ENCODE results near the gene RERE. TPM values are rescaled to one million over a fixed set of nuclear protein-coding genes. Genes with fewer than 3 reads are reported as not detected.

Gene RERE
- polyA plus RNA-seq, 1 of the 3 experiments (the other 2 are of a cell fraction) = 8.1 TPM

- CTCF ChIA-PET = no interaction called here
- no peak for TF ChIP-seq TCF12 (IDR thresholded peaks at IDR 0.05)
- no peak for TF ChIP-seq RXRA (IDR thresholded peaks at IDR 0.05; ENCODE audit: borderline replicate concordance, low read depth)
- no peak for TF ChIP-seq NFIC (IDR thresholded peaks at IDR 0.05; ENCODE audit: borderline replicate concordance)
- TF ChIP-seq, protein P1, sequence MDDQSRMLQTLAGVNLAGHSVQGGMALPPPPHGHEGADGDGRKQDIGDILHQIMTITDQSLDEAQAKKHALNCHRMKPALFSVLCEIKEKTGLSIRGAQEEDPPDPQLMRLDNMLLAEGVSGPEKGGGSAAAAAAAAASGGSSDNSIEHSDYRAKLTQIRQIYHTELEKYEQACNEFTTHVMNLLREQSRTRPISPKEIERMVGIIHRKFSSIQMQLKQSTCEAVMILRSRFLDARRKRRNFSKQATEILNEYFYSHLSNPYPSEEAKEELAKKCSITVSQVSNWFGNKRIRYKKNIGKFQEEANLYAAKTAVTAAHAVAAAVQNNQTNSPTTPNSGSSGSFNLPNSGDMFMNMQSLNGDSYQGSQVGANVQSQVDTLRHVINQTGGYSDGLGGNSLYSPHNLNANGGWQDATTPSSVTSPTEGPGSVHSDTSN (IDR thresholded peaks at IDR 0.05) = no peak
- no peak for TF ChIP-seq MXI1 (IDR thresholded peaks at IDR 0.05; ENCODE audit: low read depth, low read length)
- TF ChIP-seq GABPA (IDR thresholded peaks at IDR 0.05; ENCODE audit: low read depth) = no peak
- no peak for TF ChIP-seq RAD21 (IDR thresholded peaks at IDR 0.05; ENCODE audit: low read length)
- no peak for TF ChIP-seq FOXJ3 (CRISPR knock-in tag; IDR thresholded peaks at IDR 0.05)
- H3K79me2 ChIP-seq (ENCODE audit: insufficient read depth) = peaks cover 16% of the 10 kb centered on the region; the same call in 1 of the 2 replicates
These were observed 454.7 kb downstream of the RERE start for GRCh38 chr1:8362701-8363101.

GRCh38 chr1:8361198-8361849, 456.1 kb downstream of the RERE start:
- 98% methylated on average over 8 of the region's 21 CpGs for whole genome bisulfite sequencing (ENCODE audit: low lambda C conversion rate)
- no peak for TF ChIP-seq EZH2phosphoT487 (IDR thresholded peaks at IDR 0.05; ENCODE audit: borderline replicate concordance, low read depth)
- TF ChIP-seq, protein P2, sequence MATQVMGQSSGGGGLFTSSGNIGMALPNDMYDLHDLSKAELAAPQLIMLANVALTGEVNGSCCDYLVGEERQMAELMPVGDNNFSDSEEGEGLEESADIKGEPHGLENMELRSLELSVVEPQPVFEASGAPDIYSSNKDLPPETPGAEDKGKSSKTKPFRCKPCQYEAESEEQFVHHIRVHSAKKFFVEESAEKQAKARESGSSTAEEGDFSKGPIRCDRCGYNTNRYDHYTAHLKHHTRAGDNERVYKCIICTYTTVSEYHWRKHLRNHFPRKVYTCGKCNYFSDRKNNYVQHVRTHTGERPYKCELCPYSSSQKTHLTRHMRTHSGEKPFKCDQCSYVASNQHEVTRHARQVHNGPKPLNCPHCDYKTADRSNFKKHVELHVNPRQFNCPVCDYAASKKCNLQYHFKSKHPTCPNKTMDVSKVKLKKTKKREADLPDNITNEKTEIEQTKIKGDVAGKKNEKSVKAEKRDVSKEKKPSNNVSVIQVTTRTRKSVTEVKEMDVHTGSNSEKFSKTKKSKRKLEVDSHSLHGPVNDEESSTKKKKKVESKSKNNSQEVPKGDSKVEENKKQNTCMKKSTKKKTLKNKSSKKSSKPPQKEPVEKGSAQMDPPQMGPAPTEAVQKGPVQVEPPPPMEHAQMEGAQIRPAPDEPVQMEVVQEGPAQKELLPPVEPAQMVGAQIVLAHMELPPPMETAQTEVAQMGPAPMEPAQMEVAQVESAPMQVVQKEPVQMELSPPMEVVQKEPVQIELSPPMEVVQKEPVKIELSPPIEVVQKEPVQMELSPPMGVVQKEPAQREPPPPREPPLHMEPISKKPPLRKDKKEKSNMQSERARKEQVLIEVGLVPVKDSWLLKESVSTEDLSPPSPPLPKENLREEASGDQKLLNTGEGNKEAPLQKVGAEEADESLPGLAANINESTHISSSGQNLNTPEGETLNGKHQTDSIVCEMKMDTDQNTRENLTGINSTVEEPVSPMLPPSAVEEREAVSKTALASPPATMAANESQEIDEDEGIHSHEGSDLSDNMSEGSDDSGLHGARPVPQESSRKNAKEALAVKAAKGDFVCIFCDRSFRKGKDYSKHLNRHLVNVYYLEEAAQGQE (IDR thresholded peaks at IDR 0.05; ENCODE audit: low read depth, low read length) = no peak
- no peak for TF ChIP-seq SMC3 (IDR thresholded peaks at IDR 0.05; ENCODE audit: low read depth, low read length)
- TF ChIP-seq TEAD4 (IDR thresholded peaks at IDR 0.05; ENCODE audit: borderline replicate concordance, insufficient read depth) = no peak
- TF ChIP-seq, protein P3, sequence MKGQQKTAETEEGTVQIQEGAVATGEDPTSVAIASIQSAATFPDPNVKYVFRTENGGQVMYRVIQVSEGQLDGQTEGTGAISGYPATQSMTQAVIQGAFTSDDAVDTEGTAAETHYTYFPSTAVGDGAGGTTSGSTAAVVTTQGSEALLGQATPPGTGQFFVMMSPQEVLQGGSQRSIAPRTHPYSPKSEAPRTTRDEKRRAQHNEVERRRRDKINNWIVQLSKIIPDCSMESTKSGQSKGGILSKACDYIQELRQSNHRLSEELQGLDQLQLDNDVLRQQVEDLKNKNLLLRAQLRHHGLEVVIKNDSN (IDR thresholded peaks at IDR 0.05; ENCODE audit: borderline replicate concordance, low read depth) = no peak
- no peak for TF ChIP-seq FOSL2 (IDR thresholded peaks at IDR 0.05; ENCODE audit: borderline replicate concordance, low read depth)
- TF ChIP-seq, protein P4, sequence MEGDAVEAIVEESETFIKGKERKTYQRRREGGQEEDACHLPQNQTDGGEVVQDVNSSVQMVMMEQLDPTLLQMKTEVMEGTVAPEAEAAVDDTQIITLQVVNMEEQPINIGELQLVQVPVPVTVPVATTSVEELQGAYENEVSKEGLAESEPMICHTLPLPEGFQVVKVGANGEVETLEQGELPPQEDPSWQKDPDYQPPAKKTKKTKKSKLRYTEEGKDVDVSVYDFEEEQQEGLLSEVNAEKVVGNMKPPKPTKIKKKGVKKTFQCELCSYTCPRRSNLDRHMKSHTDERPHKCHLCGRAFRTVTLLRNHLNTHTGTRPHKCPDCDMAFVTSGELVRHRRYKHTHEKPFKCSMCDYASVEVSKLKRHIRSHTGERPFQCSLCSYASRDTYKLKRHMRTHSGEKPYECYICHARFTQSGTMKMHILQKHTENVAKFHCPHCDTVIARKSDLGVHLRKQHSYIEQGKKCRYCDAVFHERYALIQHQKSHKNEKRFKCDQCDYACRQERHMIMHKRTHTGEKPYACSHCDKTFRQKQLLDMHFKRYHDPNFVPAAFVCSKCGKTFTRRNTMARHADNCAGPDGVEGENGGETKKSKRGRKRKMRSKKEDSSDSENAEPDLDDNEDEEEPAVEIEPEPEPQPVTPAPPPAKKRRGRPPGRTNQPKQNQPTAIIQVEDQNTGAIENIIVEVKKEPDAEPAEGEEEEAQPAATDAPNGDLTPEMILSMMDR (IDR thresholded peaks at IDR 0.05) = no peak
- TF ChIP-seq, protein P5, sequence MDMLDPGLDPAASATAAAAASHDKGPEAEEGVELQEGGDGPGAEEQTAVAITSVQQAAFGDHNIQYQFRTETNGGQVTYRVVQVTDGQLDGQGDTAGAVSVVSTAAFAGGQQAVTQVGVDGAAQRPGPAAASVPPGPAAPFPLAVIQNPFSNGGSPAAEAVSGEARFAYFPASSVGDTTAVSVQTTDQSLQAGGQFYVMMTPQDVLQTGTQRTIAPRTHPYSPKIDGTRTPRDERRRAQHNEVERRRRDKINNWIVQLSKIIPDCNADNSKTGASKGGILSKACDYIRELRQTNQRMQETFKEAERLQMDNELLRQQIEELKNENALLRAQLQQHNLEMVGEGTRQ (IDR thresholded peaks at IDR 0.05; ENCODE audit: borderline replicate concordance, low read depth, low read length) = no peak
- no peak for TF ChIP-seq CHD2 (IDR thresholded peaks at IDR 0.05; ENCODE audit: low read length, partially characterized antibody)
- TF ChIP-seq, protein P1 (IDR thresholded peaks at IDR 0.05) = no peak

More at GRCh38 chr1:8362701-8363101, 454.7 kb downstream of the RERE start:
- POLR2A ChIA-PET = no interaction called here
- peaks cover 8 to 69% of the 10 kb centered on the region in 2 experiments for H3K36me3 ChIP-seq (replicated peaks in 1 of 2; ENCODE audit: control insufficient read depth in 1 of 2, insufficient read depth in 2 of 2, low read length in 1 of 2)
- WGBS (ENCODE audit: low lambda C conversion rate) = 98% methylated on average over 5 of the region's 13 CpGs
- 0 out of 2 replicates have a peak, but pooled peaks cover 4% of the 10 kb centered on the region for H4K20me1 ChIP-seq (ENCODE audit: insufficient read depth)
- no peaks in the 10 kb centered on the region for H3F3A ChIP-seq (replicated peaks; ENCODE audit: insufficient read depth)
- no peak for DNase-seq
- no peaks in the 10 kb centered on the region for H3K9me2 ChIP-seq
- H3K9ac ChIP-seq = no peak overlapping the region
- H3K9me3 ChIP-seq = no peaks in the 10 kb centered on the region
- no peak overlapping the region for H2AFZ ChIP-seq (ENCODE audit: low read depth)
- no peak overlapping the region for H3K4me2 ChIP-seq
- no peak overlapping the region for H3K27ac ChIP-seq (ENCODE audit: low read depth in 2 of 2, low read length in 1 of 2)
- no peak overlapping the region for H3K4me3 ChIP-seq (ENCODE audit: low read depth in 2 of 2, low read length in 1 of 2)
- H3K27me3 ChIP-seq (ENCODE audit: insufficient read depth) = no peaks in the 10 kb centered on the region
- H3K4me1 ChIP-seq (ENCODE audit: control insufficient read depth in 1 of 2, insufficient read depth in 2 of 2, low read depth in 1 of 2, low read length in 1 of 2) = peaks cover 0 to 17% of the 10 kb centered on the region in 2 experiments; a peak in 1 of 4 replicates

More at GRCh38 chr1:8361198-8361849, 456.1 kb downstream of the RERE start:
- H3K9me3 ChIP-seq = no peaks in the 10 kb centered on the region
- 0 out of 2 replicates have a peak, but pooled peaks cover 1% of the 10 kb centered on the region for H4K20me1 ChIP-seq (ENCODE audit: insufficient read depth)
- H3K4me1 ChIP-seq (ENCODE audit: control insufficient read depth in 1 of 2, insufficient read depth in 2 of 2, low read depth in 1 of 2, low read length in 1 of 2) = peaks cover 0 to 7% of the 10 kb centered on the region in 2 experiments; a peak in 1 of 4 replicates
- peaks cover 6% of the 10 kb centered on the region; the same call in 1 of the 2 replicates for H3K79me2 ChIP-seq (ENCODE audit: insufficient read depth)
- H3K4me3 ChIP-seq (ENCODE audit: low read depth in 2 of 2, low read length in 1 of 2) = no peak overlapping the region
- H3K36me3 ChIP-seq (replicated peaks in 1 of 2; ENCODE audit: control insufficient read depth in 1 of 2, insufficient read depth in 2 of 2, low read length in 1 of 2) = peaks cover 8 to 82% of the 10 kb centered on the region in 2 experiments
- H3K27me3 ChIP-seq (ENCODE audit: insufficient read depth) = no peaks in the 10 kb centered on the region
- H3K27ac ChIP-seq (ENCODE audit: low read depth in 2 of 2, low read length in 1 of 2) = no peak overlapping the region
- H3K9ac ChIP-seq = no peak overlapping the region
- H3K4me2 ChIP-seq = no peak overlapping the region
- no peak for DNase-seq
- H3K9me2 ChIP-seq = no peaks in the 10 kb centered on the region
- H2AFZ ChIP-seq (ENCODE audit: low read depth) = no peak overlapping the region
- ChIA-PET POLR2A (no interaction called here), CTCF (interaction anchor here (0.8 kb wide), 1 partner anchor 12 kb away, joined by 4 read pairs; no protein-coding TSS in a partner anchor)
- no peaks in the 10 kb centered on the region for H3F3A ChIP-seq (replicated peaks; ENCODE audit: insufficient read depth)

Measured in SK-N-SH (cell line).